NCI-H1417 treated with DMSO at 0.1 percent for 48 hours (cell line): Measurements from ENCODE around the gene DLG2.
A peak's percentile ranks its signal among the peaks of the same experiment; 100 is the strongest.
"Not testable (repeated sequence)": the region's sequence is repeated elsewhere in the genome, so short reads cannot be mapped to it uniquely, and the experiment has no call there.

Experiments used
- DNase-seq: peaks from one replicate; lab custom pipeline; 2025; lab: John Stamatoyannopoulos, UW

DLG2 gene

GRCh38 chr11:85316967-85317366 lies 310.2 kb downstream of the DLG2 start:
- DNase-seq, result peak; percentile 15

- no peak for DNase-seq
Observed at GRCh38 chr11:85313741-85314140, 313.4 kb downstream of the DLG2 start.

GRCh38 chr11:85310479-85310878 lies 316.7 kb downstream of the DLG2 start:
- DNase-seq, result no peak

- DNase-seq, result no peak
Observed at GRCh38 chr11:85307366-85307765, 319.8 kb downstream of the DLG2 start.

GRCh38 chr11:85301895-85302678 lies 325.1 kb downstream of the DLG2 start:
- no peak for DNase-seq

- DNase-seq, result no peak
Observed at GRCh38 chr11:85299258-85299942, 327.7 kb downstream of the DLG2 start.

- no peak for DNase-seq
Observed at GRCh38 chr11:85295694-85296271, 331.4 kb downstream of the DLG2 start.

- DNase-seq, result no peak
Observed at GRCh38 chr11:85281550-85281949, 345.6 kb downstream of the DLG2 start.

GRCh38 chr11:85279267-85279666 lies 347.9 kb downstream of the DLG2 start:
- no peak for DNase-seq

GRCh38 chr11:85277693-85278092 lies 349.5 kb downstream of the DLG2 start:
- DNase-seq, result no peak

- no peak for DNase-seq
Observed at GRCh38 chr11:85276332-85276731, 350.8 kb downstream of the DLG2 start.

GRCh38 chr11:85270315-85270714 lies 356.8 kb downstream of the DLG2 start:
- not testable (repeated sequence) for DNase-seq

GRCh38 chr11:85269109-85269508 lies 358.0 kb downstream of the DLG2 start:
- no peak for DNase-seq

GRCh38 chr11:85266646-85267045 lies 360.5 kb downstream of the DLG2 start:
- DNase-seq, result no peak

- DNase-seq, result no peak
Observed at GRCh38 chr11:85263328-85263727, 363.8 kb downstream of the DLG2 start.

- no peak for DNase-seq
Observed at GRCh38 chr11:85257837-85258236, 369.3 kb downstream of the DLG2 start.

- no peak for DNase-seq
Observed at GRCh38 chr11:85256433-85256832, 370.7 kb downstream of the DLG2 start.

- DNase-seq, result no peak
Observed at GRCh38 chr11:85249482-85249881, 377.7 kb downstream of the DLG2 start.

GRCh38 chr11:85247797-85248196 lies 379.3 kb downstream of the DLG2 start:
- DNase-seq, result no peak

- DNase-seq, result no peak
Observed at GRCh38 chr11:85238906-85239305, 388.2 kb downstream of the DLG2 start.

- not testable (repeated sequence) for DNase-seq
Observed at GRCh38 chr11:85238038-85238437, 389.1 kb downstream of the DLG2 start.

GRCh38 chr11:85236211-85236610 lies 390.9 kb downstream of the DLG2 start:
- no peak for DNase-seq

GRCh38 chr11:85232559-85232958 lies 394.6 kb downstream of the DLG2 start:
- no peak for DNase-seq
